HG03520 (cell line): ENCODE results near the gene ACVR1C.
A peak's percentile ranks its signal among the peaks of the same experiment; 100 is the strongest.

Source experiments
- ATAC-seq: cut with Tn5 transposase; IDR thresholded peaks from one replicate; pipeline ENCODE4 v1.9.1; 2021; ENCODE audit warnings: mild to moderate bottlenecking, moderate library complexity; ENCODE audit not compliant: unreplicated experiment

Gene ACVR1C

DNA sequence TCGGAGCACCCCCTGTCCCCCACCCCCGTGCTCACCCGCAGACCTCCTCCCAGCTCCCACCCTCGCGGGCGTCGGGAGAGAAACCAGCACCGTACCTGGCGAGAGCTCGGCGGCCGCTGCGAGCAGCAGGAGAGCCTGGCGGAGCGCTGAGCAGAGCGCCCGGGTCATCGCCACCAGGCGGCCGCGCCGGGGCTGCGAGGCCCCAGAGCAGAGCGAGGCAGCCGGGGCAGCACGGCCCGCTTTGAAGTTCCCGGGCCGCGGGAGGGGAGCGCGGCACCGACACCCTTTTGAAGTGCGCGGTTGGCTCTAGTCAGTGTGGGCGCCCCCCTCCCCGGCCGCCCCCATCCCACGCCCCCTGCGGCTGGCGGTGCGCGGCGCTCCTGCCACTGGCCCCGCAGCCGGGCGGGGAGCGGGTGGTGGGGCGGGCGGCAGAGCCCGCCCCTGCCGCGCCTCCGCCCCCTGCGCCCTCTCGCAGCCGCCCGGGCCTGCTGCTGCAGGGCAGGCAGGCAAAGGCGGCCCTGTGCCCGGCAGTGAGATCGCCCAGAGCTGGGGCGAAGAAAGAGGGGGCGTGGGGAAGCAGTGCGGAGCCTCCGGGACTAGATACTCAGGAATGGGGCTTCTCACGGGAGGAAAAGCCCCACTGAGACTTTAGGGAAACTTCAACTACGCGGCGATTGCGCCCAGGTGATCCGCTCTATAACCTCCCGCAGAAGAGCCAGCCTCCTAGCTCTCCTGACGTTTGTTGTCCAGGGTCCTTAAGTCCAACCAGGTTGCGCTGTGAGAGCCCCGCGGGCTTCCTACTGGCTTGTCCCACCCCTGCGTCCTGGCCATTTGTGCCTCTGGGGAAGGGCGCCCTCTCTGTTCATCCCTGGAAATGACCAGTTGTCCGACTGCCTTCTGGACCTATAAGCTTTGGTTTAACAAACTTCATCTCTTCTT is at the start of gene ACVR1C:
Gene ACVR1C (minus strand): TSS at position 388 of the 939 bp plus-strand sequence. CDS start 220 bp downstream, at position 168.
- ATAC-seq, result peak; percentile 91

DNA sequence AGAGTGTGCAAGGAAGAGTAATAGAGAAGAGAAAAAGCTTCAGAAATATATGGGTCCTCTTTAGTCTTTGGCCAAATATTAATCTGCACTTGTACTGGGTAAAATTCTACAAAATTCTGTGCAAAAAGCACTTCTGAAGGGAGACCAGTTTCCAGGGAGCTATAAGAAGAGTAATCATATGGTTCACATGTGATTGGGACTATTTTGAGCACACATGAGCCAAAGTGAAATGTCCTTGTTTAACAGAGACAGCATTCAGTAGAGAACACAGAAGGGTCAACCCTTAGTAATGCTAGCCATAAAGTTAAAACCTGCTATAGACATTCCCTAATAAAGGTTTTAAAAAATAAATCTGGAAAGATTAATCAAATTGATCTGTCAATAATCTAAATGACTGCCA is 49.3 kb upstream of the ACVR1C start:
- ATAC-seq, result no peak

DNA sequence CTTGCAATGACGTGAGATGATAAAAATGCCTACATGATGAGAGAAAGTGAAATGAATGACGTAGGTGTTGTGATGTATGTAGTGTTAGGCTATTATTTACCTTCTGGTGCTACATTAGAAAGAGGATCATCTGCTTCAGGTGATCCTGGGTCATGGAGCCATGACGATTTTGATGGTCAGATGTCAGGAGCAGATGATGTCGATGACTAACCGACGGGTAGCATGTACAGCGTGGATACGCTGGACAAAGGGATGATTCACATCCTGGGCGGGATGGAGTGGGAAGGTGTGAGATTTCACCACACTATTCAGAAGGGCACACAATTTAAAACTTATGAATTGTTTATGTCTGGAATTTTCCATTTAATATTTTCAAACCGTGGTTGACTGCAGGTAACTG is 43.5 kb upstream of the ACVR1C start:
- ATAC-seq, result no peak

DNA sequence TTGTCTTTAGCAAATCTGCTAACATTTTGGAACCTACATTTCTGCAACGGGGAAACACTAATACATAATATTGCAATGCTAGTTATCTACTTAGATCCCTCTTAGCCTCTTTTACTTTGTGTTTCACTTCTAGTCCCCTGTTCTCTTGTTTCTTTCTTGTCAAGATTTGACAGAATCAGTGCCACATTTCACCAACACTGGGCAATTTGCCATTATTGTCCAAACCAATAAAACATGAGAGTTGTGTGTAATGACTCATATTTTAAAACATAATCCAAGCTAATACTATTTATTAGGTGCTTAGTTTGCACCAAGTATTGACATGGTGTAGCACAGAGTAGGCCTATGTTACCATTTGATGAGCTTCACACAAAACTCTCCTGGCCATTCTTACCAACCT is 33.7 kb upstream of the ACVR1C start:
- no peak for ATAC-seq

DNA sequence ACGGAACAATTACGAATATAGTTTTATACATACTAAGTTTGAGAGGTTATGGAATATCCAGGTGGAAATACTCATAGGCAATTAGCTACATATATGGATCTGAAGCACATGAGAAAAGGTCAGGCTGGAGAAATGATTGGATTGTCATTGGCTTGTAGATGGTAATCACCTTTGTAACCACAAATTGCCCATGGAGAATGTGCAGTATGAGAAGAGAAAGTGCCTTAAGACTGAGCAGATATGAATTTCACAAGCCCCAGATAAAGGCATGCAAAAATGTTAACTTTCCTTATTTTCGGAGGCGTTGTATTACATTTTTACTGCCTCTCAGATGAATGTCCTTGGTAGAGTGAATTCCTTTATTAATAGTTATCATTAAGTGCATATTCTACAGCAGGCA is 33.1 kb upstream of the ACVR1C start:
- no peak for ATAC-seq

DNA sequence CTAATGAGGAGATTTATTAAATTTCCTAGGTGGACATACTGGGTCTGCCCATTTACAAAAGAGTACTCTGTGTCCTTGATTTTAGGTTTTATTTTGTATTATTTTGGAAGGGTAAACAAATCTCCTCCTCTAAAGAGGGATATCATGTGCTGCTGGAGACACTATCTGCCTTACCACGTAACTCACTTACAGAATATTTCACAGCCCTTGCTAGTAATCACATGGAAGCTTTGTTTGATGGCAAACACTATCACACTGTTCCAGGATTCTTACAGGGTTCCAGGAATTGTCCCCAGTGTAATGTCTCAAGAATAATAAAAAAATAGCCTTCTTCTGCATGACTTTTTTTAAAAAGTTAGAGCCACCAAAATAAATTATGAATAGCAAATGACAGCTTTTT is 29.2 kb upstream of the ACVR1C start:
- no peak for ATAC-seq

DNA sequence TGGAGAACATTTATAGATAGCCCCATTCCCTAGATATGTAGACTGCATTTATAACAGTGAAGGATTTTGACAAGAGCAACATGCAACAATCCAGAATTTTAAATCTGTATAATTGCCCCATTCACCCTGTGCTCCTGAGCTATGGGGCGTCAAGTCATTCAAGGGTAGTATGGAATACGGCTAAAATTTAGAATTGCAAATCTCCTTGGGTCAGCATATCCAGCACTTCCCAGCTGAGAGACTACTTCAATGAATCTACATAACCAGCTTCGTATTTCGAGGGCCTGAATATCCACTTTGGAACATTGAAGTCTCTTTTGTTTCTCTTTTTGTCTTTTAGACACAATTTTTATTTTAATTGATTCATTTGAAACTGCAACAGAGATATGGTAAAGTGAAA is 28.4 kb upstream of the ACVR1C start:
- no peak for ATAC-seq

DNA sequence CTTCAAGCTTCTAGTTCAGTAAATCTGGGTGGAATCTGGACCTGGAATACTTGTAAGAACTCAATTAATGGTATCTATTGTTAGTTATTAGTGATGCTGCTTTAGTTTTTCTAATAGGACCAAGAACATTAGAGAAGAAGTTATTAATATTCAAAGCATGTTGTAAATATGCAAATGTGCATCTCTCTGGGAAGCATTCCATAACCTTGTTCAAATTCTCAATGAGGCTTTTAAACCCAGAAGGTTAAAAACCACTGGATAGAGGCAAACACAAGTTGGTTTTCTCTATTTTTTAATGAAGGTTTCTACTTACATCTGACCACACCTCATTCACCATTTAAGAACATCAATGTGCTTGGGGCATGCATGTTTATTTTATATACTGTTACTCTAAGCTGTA is 16.1 kb upstream of the ACVR1C start:
- no peak for ATAC-seq

DNA sequence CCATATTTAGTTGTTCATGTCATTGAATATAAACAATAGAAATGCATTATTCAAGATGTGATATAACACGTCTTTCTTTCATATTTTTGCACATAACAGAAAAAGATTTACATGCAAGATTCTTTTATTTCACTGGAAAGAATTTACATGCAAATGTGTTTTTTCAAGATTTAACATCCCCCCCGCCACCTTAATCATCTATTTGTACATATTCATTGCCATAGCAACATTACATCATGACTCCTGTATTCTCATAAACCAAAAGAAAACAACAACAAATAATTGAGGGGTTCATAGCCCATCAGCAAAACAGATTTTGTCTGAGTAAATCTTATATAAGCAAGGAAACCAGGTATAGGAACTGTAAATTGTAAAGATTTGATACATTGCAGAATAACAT is 3.2 kb upstream of the ACVR1C start:
- ATAC-seq, result no peak

DNA sequence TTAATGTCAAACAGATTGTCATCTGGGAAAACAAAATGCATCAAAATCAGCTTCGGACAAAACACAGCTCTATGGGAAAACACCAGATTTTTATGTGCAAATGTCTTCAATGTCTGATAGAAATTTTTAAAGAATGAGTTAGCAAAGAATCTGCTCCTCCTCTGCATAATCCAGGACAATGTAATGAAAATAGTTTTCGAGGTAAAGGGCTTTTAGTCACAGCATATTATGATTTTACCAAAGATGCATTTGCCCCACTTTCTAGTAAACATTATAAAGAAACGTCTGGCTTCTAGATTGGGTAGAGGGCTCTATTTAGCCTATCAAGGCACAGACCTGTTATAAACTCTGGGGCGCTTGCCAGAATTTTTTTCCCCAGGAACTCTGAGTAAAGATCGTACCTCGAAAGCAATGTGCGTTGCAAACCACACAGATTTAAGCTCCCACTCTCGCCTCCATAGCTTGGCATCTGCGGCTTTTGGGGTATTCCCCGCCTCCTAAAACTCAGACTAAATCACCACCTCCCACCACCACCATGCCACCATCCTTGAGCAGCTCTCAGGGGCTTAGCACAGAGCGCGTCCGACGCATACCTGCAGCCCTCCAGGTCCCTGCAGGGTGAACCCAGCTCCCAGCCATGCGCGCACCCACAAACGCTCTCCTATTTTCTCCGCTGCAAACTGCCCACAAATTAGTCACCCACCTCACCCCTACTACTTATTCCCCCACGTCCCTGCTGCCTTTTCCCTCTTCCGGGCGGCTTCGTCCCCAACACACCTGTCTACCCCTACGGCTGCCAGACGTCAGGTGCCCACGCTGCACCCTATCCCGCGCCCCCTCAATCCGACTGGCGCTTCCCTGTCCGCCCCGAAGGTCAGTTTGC is 829 bp downstream of the ACVR1C start:
- ATAC-seq, result peak; percentile 3

DNA sequence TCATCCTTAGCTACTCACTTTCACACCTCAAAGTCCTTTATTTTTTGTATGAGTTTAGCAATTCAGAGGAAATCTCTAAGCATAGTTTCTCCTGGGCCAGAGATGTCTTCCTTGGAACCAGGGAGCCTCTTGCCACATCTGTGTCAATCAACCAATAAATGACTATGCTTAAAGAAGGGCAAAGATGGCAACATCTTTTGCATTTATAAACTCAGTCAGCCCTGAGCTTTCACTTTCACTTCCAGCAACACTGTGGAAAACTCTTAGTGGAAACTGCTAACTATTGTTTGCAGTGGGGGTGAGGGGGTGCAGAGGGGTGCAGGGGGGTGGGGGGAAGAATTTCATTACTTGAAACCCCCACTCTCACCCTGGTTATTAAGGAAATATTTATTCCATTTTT is 3.4 kb downstream of the ACVR1C start:
- ATAC-seq, result no peak

DNA sequence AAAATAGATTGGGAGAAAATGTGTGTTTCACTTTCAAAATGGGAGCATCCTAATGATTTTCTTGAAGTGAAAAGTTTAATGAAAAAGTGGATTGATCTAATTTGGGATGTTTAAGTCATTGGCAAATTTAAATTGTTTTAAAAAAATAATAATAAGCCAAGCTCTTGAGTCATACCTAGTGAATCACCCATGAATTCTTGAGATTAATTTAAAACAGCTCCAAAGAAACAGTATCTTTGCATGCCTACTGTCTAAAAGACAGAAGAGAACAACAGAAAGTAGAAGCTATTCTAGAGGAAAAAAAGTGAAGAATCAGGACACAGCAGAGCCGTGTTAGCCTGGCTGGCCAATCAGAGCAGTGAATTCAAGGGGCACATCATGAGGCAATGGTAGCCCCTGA is 7.7 kb downstream of the ACVR1C start:
- ATAC-seq, result no peak

DNA sequence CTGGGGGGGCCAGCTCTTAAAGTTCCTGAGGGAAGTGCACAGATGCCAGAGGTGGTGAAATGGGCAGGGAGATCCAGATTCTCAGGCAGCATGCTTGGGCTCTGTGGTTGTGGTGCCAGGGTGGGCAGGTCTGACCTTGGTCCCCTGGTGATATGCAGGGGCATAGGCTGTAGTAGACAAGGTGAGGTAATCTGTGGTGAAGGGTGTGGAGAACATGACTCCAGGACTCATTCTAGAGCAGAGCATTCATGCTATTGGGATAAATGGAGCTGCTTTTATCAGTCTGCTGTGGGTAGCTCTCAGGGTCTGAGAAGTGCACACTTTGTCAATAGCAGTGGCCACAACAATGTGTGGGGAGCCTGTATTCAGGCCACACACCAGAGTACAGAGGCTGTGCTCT is 16.9 kb downstream of the ACVR1C start:
- no peak for ATAC-seq

DNA sequence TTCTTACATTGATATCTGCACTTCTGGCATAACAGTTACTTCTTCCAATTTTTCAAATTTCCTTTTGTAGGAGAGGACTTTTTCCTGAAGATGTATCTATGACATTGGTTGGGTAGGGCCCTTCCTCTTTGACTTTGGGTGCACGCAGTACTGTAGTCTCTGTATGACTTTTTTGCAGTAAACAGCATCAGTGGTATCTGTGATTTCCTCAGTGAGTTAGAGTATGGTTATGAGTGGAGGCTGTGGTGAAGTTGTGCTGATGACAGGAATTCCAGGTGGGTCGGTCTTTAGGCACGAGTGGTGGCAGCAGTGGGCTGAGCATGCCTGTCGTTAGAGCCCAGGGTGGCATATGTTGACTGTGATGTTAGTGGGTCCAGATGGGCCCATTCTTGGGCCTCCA is 17.6 kb downstream of the ACVR1C start:
- ATAC-seq, result no peak

DNA sequence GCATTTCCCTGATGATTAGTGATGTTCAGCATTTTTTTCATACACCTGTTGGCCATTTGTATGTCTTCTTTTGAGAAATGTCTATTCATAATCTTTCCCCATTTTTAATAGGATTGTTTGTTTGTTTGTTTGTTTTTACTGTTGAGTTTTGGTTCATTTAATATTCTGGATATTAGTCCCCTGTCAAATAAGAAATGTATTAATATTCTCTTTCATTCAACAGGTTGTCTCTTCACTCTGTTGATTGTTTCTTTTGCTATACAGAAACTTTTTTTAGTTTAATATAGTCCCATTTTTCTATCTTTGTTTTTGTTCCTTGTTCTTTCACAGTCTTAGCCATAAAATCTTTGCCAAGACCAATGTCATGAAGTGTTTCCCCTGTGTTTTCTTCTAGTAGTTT is 22.1 kb downstream of the ACVR1C start:
- ATAC-seq, result no peak

DNA sequence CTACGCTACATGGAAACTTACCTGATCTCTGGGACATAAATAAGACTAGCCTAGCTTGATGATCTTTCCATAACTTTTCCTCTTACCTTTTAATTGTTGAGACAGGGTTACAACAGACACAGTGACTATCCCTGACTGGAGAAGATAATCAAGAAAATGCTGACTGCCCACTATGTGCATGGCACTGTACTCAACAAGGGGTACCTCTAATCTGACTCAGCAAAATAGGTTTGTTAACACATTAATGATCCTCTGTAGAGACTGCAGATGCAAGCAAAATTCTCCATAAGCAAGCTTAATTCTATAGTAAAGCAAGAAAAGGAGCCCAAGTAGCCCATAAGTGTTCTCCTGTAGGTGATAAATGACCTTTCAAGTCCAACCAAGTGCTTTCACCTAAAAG is 25.5 kb downstream of the ACVR1C start:
- ATAC-seq, result no peak

DNA sequence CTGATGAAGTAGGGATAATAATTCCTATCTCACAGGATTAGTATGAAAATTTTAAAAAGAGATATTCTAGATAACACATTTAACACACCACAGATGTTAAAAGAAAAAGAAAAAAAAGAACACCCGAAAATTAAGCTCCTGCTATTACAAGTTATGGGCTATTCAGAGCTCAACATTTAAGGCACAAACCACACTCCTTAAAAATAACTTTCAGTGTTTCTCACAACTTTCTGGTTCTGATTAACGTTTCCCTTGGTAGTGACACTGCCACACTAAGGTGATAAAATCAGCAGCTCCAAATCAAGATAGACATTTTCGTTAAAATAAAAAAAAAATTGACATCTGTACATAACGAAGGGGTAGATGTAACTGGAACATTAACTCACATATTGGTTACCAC is 26.9 kb downstream of the ACVR1C start:
- ATAC-seq, result no peak

DNA sequence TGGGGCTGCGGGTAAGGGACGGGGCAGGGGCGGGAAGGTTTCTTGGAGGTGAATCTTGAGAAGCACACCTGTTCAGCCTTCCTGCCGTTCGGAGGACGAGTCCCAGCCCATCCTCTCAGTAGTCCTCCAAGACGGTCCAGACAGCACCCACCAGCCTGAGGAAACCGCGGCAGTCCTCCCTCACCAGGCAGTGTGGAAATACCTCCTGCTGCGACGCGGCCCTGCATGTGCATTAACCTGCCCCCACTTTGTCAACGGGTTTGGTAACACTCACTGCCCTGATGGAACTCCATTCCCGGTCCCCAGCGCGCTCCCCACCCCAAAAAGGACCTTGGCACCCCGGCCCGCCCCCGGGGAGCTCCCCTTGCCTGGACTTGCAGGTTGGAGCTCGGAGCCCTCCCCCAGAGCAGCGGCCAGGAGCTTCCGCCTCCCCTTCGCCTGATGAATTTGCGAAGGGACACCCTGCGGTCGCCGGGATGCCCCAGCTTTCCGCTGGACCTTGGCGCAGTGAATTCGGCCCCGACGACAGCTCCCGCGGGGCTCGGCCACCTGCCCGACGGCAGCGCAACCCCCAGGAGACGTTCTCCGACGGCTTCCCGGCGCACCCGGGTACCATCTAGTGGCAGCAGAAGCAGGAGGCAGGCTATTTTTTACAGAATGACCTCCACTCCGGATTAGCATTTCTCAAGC is 31.5 kb downstream of the ACVR1C start:
- ATAC-seq, result peak; percentile 80

DNA sequence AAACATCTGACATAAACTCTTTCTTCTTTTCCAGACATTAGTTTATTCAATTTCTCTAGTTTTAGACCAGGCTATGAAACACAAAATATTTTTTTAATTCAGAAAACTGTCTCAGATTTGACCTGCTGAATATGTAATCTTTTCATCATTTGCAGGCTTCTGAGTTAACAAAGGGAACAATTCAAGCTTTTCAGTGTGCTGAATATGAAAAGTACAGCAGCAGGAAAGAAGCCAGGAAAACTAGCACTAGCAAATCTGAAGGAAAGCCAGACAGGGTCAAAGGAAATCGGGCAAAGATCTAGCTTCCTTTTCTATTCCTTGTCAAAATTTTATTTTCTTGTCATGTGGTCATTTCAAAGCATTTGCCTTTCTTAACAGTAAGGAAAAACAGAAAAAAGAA is 35.3 kb downstream of the ACVR1C start:
- ATAC-seq, result no peak

DNA sequence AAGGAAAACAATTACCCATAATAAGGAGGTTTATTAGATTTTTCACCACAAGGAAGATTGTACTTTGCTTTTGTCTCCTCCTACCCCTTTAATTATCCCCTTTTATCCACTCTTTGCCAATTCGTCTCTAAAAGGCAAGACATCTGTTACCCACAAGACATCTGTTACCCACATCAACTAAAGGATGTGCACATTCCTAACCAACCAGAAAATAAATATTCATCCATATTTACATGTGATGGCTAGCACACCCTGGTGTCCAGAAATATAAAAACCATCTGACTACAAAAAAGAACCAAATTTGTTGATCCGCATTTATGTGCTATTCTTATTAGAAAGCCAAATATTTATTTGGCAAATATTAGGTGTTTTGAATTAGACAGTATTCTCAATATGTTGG is 35.7 kb downstream of the ACVR1C start:
- ATAC-seq, result no peak

DNA sequence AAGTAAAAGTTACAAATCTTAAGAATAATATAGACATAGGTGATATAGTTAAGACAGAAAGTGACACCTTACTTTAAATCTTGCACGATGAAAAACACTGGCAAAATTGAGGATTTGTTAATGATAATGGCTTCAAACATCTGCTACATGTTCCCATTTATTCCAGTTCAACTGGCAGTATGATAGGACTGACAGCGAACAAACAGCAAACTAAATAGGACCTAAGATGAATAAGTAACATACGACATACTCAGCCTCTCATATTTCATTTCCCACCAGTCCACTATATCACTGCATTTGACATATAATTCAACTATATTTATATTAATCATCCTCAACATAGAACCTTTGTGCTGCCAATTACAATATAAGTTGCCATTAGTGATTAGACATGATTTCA is 36.3 kb downstream of the ACVR1C start:
- ATAC-seq, result no peak
